Measurements from ENCODE around the gene IPCEF1. TPM values are rescaled to one million over a fixed set of nuclear protein-coding genes. Genes with fewer than 3 reads are reported as not detected.

IPCEF1 gene
- total and polyA plus RNA-seq, 2 experiments from 2014 or later = not detected

GRCh38 chr6:154266560-154267099 lies 90.0 kb downstream of the IPCEF1 start:
- H3K9me3 ChIP-seq (ENCODE audit: low read depth) = no peaks in the 10 kb centered on the region
- no peaks in the 10 kb centered on the region for H3K27me3 ChIP-seq (replicated peaks; ENCODE audit: insufficient read depth)
- no peak overlapping the region for H3K27ac ChIP-seq
- no peak overlapping the region for H3K9ac ChIP-seq
- no peaks in the 10 kb centered on the region for H3F3A ChIP-seq (ENCODE audit: insufficient read depth)
- in situ Hi-C loops (cut with MboI) = no loop called here
- H4K20me1 ChIP-seq (ENCODE audit: insufficient read depth) = no peaks in the 10 kb centered on the region
- H3K36me3 ChIP-seq (ENCODE audit: low read depth) = no peaks in the 10 kb centered on the region
- no peak overlapping the region for H3K4me3 ChIP-seq
- no peak for DNase-seq
- no peaks in the 10 kb centered on the region for H3K9me2 ChIP-seq (ENCODE audit: insufficient read depth)
- H2AFZ ChIP-seq = no peak overlapping the region
- TF ChIP-seq EZH2 (IDR thresholded peaks at IDR 0.05; ENCODE audit: insufficient read depth, poor library complexity, severe bottlenecking) = no peak
- H3K4me2 ChIP-seq (ENCODE audit: unreplicated experiment) = no peak overlapping the region
- no peaks in the 10 kb centered on the region for H3K4me1 ChIP-seq (ENCODE audit: insufficient read depth)
- no peaks in the 10 kb centered on the region for H3K79me2 ChIP-seq (ENCODE audit: insufficient read depth)

GRCh38 chr6:154261688-154262397 lies 94.8 kb downstream of the IPCEF1 start:
- H3K9me2 ChIP-seq (ENCODE audit: insufficient read depth) = no peaks in the 10 kb centered on the region
- DNase-seq = no peak
- H3K9ac ChIP-seq = no peak overlapping the region
- no peaks in the 10 kb centered on the region for H3K9me3 ChIP-seq (ENCODE audit: low read depth)
- H3K4me2 ChIP-seq (ENCODE audit: unreplicated experiment) = no peak overlapping the region
- no peaks in the 10 kb centered on the region for H4K20me1 ChIP-seq (ENCODE audit: insufficient read depth)
- H3K36me3 ChIP-seq (ENCODE audit: low read depth) = no peaks in the 10 kb centered on the region
- 76 to 79% methylated on average over 7 of the region's 7 CpGs for WGBS, 2 experiments (ENCODE audit: low coverage in 1 of 2, low lambda C conversion rate in 2 of 2, missing lambda C conversion rate in 2 of 2)
- H3K4me3 ChIP-seq = no peak overlapping the region
- no peaks in the 10 kb centered on the region for H3F3A ChIP-seq (ENCODE audit: insufficient read depth)
- in situ Hi-C loops (cut with MboI) = no loop called here
- H3K79me2 ChIP-seq (ENCODE audit: insufficient read depth) = no peaks in the 10 kb centered on the region
- no peak overlapping the region for H2AFZ ChIP-seq
- TF ChIP-seq EZH2 (IDR thresholded peaks at IDR 0.05; ENCODE audit: insufficient read depth, poor library complexity, severe bottlenecking) = no peak
- no peak for TF ChIP-seq EZH2phosphoT487 (IDR thresholded peaks at IDR 0.05; ENCODE audit: insufficient read depth, low read depth)
- H3K27me3 ChIP-seq (replicated peaks; ENCODE audit: insufficient read depth) = no peaks in the 10 kb centered on the region
- H3K27ac ChIP-seq = no peak overlapping the region
- H3K4me1 ChIP-seq (ENCODE audit: insufficient read depth) = no peaks in the 10 kb centered on the region

DNA sequence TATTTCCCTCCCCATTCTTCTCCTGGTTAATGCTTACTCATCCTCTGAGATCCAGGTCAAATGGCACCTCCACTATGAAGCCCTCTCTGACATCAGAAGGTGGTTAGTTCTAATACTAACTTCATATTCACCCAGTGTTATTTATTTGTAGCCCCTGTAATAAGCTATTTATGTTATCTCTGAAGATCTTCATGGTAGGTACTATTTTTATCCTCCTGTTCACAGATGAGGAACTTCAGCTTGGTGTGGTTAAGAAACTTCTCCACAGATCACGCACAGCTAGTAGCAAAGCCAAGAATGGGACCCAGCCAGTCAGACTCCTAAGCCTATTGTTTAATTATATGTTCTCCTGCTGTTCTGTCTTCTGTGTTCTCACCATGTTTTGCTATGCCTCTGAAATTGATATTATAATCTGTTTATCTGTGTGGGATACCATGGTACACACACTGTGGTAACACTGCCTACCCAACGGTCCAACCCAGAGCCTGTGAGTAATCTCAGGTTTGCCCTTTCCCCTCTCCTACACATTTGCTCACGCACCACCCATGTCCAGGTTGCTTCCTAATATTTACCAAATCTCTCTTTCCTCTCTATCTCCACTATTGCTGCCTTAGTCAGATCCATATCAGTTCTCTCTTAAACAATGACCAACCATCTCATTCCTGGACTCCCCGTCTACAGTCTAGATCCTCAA lies 98.4 kb downstream of the IPCEF1 start:
- DNase-seq = no peak
- Histone ChIP-seq H3K4me1 (ENCODE audit: insufficient read depth) (no peaks in the 10 kb centered on the region), H3K36me3 (ENCODE audit: low read depth) (no peaks in the 10 kb centered on the region), H3K4me2 (ENCODE audit: unreplicated experiment) (no peak overlapping the region), H4K20me1 (ENCODE audit: insufficient read depth) (no peaks in the 10 kb centered on the region), H3K27ac (no peak overlapping the region), H3K79me2 (ENCODE audit: insufficient read depth) (no peaks in the 10 kb centered on the region), H2AFZ (no peak overlapping the region), H3K27me3 (replicated peaks; ENCODE audit: insufficient read depth) (no peaks in the 10 kb centered on the region), H3K9ac (no peak overlapping the region), H3K9me2 (ENCODE audit: insufficient read depth) (no peaks in the 10 kb centered on the region), H3F3A (ENCODE audit: insufficient read depth) (no peaks in the 10 kb centered on the region), H3K9me3 (ENCODE audit: low read depth) (no peaks in the 10 kb centered on the region), H3K4me3 (no peak overlapping the region)
- in situ Hi-C loops (cut with MboI) = no loop called here
- no peak for TF ChIP-seq EZH2 (IDR thresholded peaks at IDR 0.05; ENCODE audit: insufficient read depth, poor library complexity, severe bottlenecking)
- TF ChIP-seq EZH2phosphoT487 (IDR thresholded peaks at IDR 0.05; ENCODE audit: insufficient read depth, low read depth) = no peak
- WGBS, 2 experiments (ENCODE audit: low coverage in 1 of 2, low lambda C conversion rate in 2 of 2, missing lambda C conversion rate in 2 of 2) = 38 to 47% methylated on average over 4 of the region's 4 CpGs

DNA sequence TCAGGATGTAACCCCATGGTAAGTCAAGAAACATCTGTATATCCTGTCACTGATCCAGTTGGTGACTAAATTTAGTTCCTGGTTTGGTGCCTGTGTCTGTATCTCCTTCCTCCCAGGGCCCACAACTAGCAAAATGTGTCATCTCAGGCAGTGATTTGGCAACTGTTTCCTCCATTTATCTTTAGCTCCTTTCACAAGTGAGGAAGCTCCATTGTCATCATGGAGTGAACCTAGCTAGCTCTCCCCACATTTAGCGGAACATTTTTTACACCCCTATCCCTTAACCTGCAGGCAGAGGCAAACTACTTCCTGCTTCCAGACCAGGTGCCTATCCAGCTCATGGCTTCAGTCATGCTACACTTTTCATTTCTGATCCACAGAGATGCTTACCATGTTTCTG lies 99.5 kb downstream of the IPCEF1 start:
- in situ Hi-C loops (cut with MboI) = no loop called here
- WGBS, 2 experiments (ENCODE audit: low coverage in 1 of 2, low lambda C conversion rate in 2 of 2, missing lambda C conversion rate in 2 of 2) = 92 to 96% methylated on average over 1 of the region's 1 CpG
- TF ChIP-seq EZH2 (IDR thresholded peaks at IDR 0.05; ENCODE audit: insufficient read depth, poor library complexity, severe bottlenecking) (no peak), EZH2phosphoT487 (IDR thresholded peaks at IDR 0.05; ENCODE audit: insufficient read depth, low read depth) (no peak)
- Histone ChIP-seq H3K36me3 (ENCODE audit: low read depth) (no peaks in the 10 kb centered on the region), H3K4me2 (ENCODE audit: unreplicated experiment) (no peak overlapping the region), H3K4me3 (no peak overlapping the region), H4K20me1 (ENCODE audit: insufficient read depth) (no peaks in the 10 kb centered on the region), H3K9me2 (ENCODE audit: insufficient read depth) (no peaks in the 10 kb centered on the region), H3K9me3 (ENCODE audit: low read depth) (no peaks in the 10 kb centered on the region), H3K4me1 (ENCODE audit: insufficient read depth) (no peaks in the 10 kb centered on the region), H3K79me2 (ENCODE audit: insufficient read depth) (no peaks in the 10 kb centered on the region), H3F3A (ENCODE audit: insufficient read depth) (no peaks in the 10 kb centered on the region), H3K27me3 (replicated peaks; ENCODE audit: insufficient read depth) (no peaks in the 10 kb centered on the region), H2AFZ (no peak overlapping the region), H3K27ac (no peak overlapping the region), H3K9ac (no peak overlapping the region)
- no peak for DNase-seq

All from GM23248 (cell line).